H1 (cell line): ENCODE results near the gene CCDC117.

Experiments
- POLR2A ChIP-seq, 2 experiments: IDR thresholded peaks; 1 replicate in 1 of 2; 2 replicates in 1 of 2; pipeline ENCODE4 v1.6.1; 2011; ENCODE audit warnings: low read depth in 2 of 2, low read length in 2 of 2, mild to moderate bottlenecking in 2 of 2; ENCODE audit errors: control extremely low read depth in 1 of 2
- SP1 ChIP-seq: IDR thresholded peaks from 2 replicates; pipeline ENCODE4 v1.6.1; 2011; ENCODE audit warnings: low read depth, low read length
- TF ChIP-seq, protein P1 (sequence below), 3 experiments: IDR thresholded peaks; 1 replicate in 2 of 3; 2 replicates in 1 of 3; pipeline versions ENCODE4 v1.5.1 to v1.6.1; 2011; ENCODE audit warnings: low read length in 3 of 3, mild to moderate bottlenecking in 3 of 3, inconsistent platforms in 2 of 3, low read depth in 1 of 3, moderate library complexity in 1 of 3; ENCODE audit not compliant: insufficient read depth in 1 of 3; ENCODE audit errors: control extremely low read depth in 1 of 3

DNA sequence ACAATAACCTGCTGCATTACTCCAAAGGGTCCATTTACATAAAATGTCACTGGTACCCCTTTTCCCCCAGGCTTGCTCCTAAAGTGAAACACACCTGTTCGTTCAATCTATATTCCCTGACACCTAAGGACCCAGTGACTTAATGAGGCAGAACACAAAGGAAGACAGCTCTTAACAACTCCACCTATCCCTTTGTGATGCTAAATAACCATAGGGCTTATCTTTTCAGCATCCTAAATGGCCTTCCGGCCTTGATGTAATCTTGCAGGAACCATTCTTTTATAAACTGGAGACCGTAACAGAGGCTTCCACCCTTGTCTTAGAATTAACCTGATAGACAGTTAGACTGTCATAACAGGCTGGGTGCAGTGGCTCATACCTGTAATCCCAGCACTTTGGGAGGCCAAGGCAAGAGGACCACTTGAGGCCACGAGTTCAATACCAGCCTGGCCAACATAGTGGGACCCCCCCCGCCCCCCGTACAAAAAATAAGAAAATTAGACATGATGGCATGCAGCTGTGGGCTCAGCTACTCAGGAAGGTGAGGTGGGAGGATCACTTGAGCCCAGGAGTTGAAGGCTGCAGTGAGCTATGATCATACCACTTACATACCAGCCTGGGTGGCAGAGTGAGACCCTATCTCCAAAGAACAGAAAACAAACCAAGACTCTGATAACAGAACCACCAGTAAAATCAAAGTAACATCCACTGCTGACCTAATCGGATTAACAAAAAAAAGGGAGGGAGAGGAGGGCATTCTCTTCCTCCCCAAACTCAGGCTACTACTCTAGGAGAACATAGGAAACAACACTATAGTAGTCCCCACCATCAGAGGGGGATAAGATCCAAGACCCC lies 36.0 kb upstream of the CCDC117 start:
- TF ChIP-seq POLR2A (IDR thresholded peaks at IDR 0.05; ENCODE audit: control extremely low read depth in 1 of 2, low read depth in 2 of 2, low read length in 2 of 2) = no peak
- no peak for TF ChIP-seq SP1
- TF ChIP-seq, protein P1, sequence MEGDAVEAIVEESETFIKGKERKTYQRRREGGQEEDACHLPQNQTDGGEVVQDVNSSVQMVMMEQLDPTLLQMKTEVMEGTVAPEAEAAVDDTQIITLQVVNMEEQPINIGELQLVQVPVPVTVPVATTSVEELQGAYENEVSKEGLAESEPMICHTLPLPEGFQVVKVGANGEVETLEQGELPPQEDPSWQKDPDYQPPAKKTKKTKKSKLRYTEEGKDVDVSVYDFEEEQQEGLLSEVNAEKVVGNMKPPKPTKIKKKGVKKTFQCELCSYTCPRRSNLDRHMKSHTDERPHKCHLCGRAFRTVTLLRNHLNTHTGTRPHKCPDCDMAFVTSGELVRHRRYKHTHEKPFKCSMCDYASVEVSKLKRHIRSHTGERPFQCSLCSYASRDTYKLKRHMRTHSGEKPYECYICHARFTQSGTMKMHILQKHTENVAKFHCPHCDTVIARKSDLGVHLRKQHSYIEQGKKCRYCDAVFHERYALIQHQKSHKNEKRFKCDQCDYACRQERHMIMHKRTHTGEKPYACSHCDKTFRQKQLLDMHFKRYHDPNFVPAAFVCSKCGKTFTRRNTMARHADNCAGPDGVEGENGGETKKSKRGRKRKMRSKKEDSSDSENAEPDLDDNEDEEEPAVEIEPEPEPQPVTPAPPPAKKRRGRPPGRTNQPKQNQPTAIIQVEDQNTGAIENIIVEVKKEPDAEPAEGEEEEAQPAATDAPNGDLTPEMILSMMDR (IDR thresholded peaks at IDR 0.05; ENCODE audit: control extremely low read depth in 1 of 3, insufficient read depth in 1 of 3, low read depth in 1 of 3, low read length in 3 of 3) = no peak
